Pulmonary artery endothelial cell (primary cell): ENCODE data around the gene SCN8A. TPM values are rescaled to one million over a fixed set of nuclear protein-coding genes. Genes with fewer than 3 reads are reported as not detected.

Experiments used
- DNase-seq: peaks from one replicate; pipeline ENCODE4 v3.0.0-alpha.2; 2011; ENCODE audit warnings: low read depth, low spot score
- total RNA-seq: library from RNA; depleted of rRNA; stranded (reverse); fragments of >200 nt; gene quantifications from 2 replicates; pipeline ENCODE4 v1.2.3, GENCODE V29; 2014

Gene SCN8A
- total RNA-seq, 1 donor from 2014 or later = 21.0 TPM

GRCh38 chr12:51714666-51715065 is 123.6 kb downstream of the SCN8A start:
- DNase-seq = no peak

- DNase-seq = no peak
Observed at GRCh38 chr12:51717326-51717925, 126.4 kb downstream of the SCN8A start.

- no peak for DNase-seq
Observed at GRCh38 chr12:51721282-51721940, 130.4 kb downstream of the SCN8A start.

- no peak for DNase-seq
Observed at GRCh38 chr12:51722431-51722830, 131.4 kb downstream of the SCN8A start.

- no peak for DNase-seq
Observed at GRCh38 chr12:51726161-51726560, 135.1 kb downstream of the SCN8A start.

GRCh38 chr12:51726931-51727330 is 135.9 kb downstream of the SCN8A start:
- no peak for DNase-seq

GRCh38 chr12:51729331-51729730 is 138.3 kb downstream of the SCN8A start:
- DNase-seq = no peak

GRCh38 chr12:51730745-51731144 is 139.7 kb downstream of the SCN8A start:
- no peak for DNase-seq

- DNase-seq = no peak
Observed at GRCh38 chr12:51740536-51740935, 149.5 kb downstream of the SCN8A start.

- peak; percentile 85 for DNase-seq
Observed at GRCh38 chr12:51744235-51744634, 153.2 kb downstream of the SCN8A start.

GRCh38 chr12:51744957-51745356 is 153.9 kb downstream of the SCN8A start:
- no peak for DNase-seq

GRCh38 chr12:51746416-51746815 is 155.4 kb downstream of the SCN8A start:
- no peak for DNase-seq

GRCh38 chr12:51748235-51748634 is 157.2 kb downstream of the SCN8A start:
- DNase-seq = no peak

GRCh38 chr12:51749206-51749985 is 158.4 kb downstream of the SCN8A start:
- no peak for DNase-seq

- DNase-seq = no peak
Observed at GRCh38 chr12:51749986-51750317, 158.9 kb downstream of the SCN8A start.

GRCh38 chr12:51751661-51752060 is 160.6 kb downstream of the SCN8A start:
- no peak for DNase-seq

GRCh38 chr12:51752234-51752889 is 161.3 kb downstream of the SCN8A start:
- DNase-seq = no peak

GRCh38 chr12:51753980-51754675 is 163.1 kb downstream of the SCN8A start:
- no peak for DNase-seq

- no peak for DNase-seq
Observed at GRCh38 chr12:51755251-51755650, 164.2 kb downstream of the SCN8A start.

GRCh38 chr12:51759175-51759574 is 168.1 kb downstream of the SCN8A start:
- no peak for DNase-seq

GRCh38 chr12:51759695-51760094 is 168.7 kb downstream of the SCN8A start:
- no peak for DNase-seq

GRCh38 chr12:51760231-51760630 is 169.2 kb downstream of the SCN8A start:
- no peak for DNase-seq
